H1 (cell line): ENCODE results near the gene PGM1. TPM values are rescaled to one million over a fixed set of nuclear protein-coding genes. Genes with fewer than 3 reads are reported as not detected.

Experiments
- CHD7 ChIP-seq: fragments of 300-600 bp; sonication (generic); IDR thresholded peaks from 2 replicates; pipeline ENCODE4 v1.7.1; 2012; ENCODE audit warnings: low read length, moderate library complexity, mild to moderate bottlenecking, inconsistent platforms; ENCODE audit not compliant: insufficient replicate concordance
- FOSL1 ChIP-seq: IDR thresholded peaks from 2 replicates; pipeline ENCODE4 v1.6.1; 2011; ENCODE audit warnings: mild to moderate bottlenecking, low read depth, low read length, moderate library complexity; ENCODE audit not compliant: insufficient read depth
- polyA plus RNA-seq, 7 experiments: library from polyadenylated mRNA; depleted of rRNA in 3 of 7; stranded (reverse) in 5 of 7; unstranded in 2 of 7; fragments of >200 nt in 5 of 7; fragments of 200-250 nt in 2 of 7; gene quantifications; 1 replicate in 5 of 7; 2 replicates in 1 of 7; 4 replicates in 1 of 7; pipeline versions ENCODE4 v1.2.1 to v1.2.3, GENCODE V29; 2011 to 2013; ENCODE audit warnings: missing spikeins in 2 of 7, mixed read lengths in 2 of 7
- total RNA-seq: library from RNA; stranded (reverse); fragmentation: NEBNext Ultra II Directional; extraction: Animal tissue kit (Norgen Biotek cat#: 25700); gene quantifications from 2 replicates; pipeline ENCODE4 v1.2.1, GENCODE V29; 2021

PGM1 gene
- total and polyA plus RNA-seq, 2 of the 8 experiments (the other 6 are each of a cell fraction or from before 2014, with no cell fraction given): 33.0 to 65.4 TPM

- no peak for TF ChIP-seq CHD7
- no peak for TF ChIP-seq FOSL1
Observed at GRCh38 chr1:63638471-63638870, 45.3 kb downstream of the PGM1 start (continued).
